Smooth muscle cell of the brain vasculature (primary cell): ENCODE data around the gene TFRC.
"Not testable (repeated sequence)": the region's sequence is repeated elsewhere in the genome, so short reads cannot be mapped to it uniquely, and the experiment has no call there.

Experiments
- DNase-seq: peaks from one replicate; pipeline ENCODE4 v3.0.0-alpha.2; 2012; ENCODE audit warnings: low read depth, low spot score

Gene TFRC

DNA sequence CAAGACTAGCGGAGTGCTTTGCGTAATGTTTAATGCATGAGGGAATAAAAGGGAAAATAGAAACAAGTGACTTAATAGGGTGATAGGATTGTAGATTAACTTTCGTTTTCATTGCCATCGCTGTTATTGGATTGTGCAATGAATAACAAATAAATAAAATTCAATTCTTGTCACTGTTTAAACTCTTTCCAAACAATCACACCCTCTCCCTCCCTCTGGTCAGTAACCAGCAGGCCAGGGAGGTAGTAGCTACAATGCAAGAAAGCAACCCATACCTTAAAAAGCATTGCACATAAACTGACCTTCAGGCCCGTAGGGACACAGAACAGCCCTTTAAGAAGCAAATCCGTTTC is 705 bp upstream of the TFRC start:
- no peak for DNase-seq

DNA sequence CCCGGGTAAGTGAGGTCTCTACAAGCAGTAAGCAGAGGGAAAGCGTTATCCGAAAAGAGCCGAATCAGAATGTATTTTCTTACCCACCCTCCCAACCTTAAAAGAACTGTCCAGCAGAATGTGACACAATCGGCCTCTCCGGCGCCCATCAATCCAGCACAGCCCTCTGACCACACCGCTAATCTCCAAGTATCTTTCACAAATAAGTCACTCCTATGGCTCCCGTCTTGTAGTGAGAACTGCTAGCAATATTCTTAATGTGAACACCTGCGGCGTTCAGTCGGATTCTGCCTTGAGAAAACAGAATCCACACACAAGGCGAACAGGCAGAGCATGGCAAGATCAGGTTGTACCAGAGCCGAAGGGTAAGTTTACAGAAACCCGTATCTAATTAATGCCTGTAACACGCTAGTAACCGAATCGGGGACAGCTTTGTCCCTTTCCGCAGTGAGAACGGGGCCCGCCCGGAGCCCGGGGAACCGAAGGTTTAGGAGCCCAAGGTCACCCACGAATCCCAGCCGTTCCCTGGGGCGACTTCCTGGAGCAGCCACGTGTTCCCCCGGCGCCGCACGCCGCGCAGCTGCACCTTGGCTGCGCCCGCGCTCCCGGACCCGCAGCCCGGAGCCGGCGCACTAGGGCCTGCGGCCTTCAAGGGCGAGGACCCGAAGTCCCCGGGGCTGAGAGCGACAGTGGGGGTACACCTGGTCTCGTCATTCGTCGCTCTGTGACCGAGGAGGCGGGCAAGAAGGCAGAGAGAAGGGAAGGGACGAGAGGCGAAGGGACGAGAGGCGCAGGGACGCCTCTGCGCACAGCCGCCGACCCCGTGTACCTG is 672 bp downstream of the TFRC start:
- DNase-seq, result no peak

DNA sequence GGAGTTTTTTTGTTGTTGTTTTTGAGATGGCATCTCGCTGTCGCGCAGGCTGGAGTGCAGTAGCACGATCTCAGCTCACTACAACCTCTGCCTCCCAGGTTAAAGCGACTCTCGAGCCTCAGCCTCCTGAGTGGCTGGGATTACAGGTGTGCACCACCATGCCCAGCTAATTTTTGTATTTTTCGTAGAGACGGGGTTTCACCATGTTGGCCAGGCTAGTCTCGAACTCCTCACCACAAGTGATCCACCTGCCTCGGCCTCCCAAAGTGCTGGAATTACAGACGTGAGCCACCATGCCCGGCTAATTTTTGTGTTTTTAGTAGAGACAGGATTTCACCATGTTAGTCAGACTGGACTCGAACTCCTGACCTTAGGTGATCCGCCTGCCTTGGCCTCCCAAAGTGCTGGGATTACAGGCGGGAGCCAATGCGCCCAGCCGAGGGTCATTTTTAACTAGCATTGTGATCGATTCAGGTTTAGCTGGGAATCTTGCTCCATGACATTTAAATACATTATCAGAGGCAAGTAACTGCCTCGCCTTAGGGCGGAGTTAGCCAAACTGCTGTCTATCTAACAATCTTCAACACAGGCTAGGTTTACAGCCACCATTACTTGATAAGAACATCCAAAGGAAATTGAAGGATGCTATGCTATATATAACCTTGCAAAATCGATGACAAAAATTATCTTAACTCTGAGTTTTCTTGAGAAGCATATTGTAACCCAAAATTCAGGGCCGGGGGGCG is 1.6 kb downstream of the TFRC start:
- DNase-seq, result not testable (repeated sequence)

DNA sequence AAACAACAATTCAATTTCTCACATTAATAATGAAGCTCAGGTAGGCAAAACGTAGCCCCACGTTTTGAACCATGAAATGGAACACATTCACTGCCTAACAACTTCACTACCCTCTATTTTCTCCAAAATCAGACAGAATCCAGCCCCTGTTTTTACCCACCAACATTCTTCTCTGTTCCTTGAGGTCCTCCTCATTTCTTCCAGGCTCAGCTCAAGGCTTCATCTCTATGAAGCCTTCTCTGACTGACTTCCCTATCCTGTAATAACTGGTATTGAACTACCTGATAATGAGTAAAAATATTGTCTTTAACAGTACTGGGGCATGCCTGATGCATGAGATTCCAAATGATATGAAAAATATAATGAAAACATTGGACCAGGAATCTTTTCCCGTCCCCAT is 2.2 kb downstream of the TFRC start:
- DNase-seq, result no peak

DNA sequence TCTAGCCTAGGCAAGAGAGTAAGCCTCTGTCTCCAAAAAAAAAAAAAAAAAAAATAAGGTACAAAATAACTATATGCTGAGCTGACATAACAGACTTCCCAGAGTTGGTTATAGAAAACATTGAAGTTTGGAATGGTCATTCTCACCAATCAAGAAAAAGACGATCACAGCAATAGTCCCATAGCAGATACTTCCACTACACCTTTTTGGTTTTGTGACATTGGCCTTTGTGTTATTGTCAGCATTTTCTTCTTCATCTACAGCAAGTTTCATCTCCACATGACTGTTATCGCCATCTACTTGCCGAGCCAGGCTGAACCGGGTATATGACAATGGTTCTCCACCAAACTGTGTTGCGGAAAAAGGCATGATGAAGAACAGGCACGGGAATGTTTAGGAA is 6.9 kb downstream of the TFRC start:
- DNase-seq, result no peak

DNA sequence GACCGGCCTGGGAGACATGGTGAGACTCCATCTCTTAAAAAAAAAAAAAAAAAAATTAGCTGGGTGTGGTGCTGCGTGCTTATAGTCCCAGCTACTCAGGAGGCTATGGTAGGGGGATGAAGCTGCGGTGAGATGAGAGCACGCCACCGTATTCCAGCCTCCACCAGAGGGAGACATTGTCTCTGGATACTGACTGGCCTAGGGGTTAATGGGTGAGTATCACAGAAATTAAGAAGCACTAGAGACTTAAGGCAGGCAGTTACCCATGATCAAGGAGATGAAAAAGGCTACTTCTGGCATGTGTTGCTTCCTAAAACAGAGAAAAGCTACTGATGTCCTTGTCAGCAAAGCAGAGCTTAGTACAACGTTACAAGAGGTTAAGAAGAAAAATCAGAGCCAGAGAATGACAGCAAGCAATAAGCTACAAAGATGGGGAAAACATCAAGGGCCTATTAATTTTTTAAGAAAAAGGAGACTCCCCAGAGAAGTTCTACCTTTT is 8.6 kb downstream of the TFRC start:
- DNase-seq, result peak; percentile 12

DNA sequence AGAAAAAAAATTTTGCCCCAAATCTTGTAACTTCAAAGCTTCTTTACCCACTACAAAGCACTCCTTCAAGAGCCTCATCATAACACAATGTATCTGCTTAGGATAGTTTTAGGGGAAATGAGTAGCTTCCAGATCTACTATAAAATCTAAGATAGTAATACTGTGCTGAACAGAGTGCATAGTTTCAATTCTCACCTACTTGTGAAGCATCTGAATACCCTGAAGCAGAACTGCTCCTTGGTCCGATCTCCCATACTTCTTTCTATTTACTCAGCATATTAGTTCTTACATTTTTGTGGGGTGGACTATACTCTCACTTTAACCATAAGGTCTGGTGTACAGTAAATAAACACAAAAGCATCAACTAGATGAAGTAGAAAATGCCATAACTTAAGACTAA is 9.6 kb downstream of the TFRC start:
- no peak for DNase-seq

DNA sequence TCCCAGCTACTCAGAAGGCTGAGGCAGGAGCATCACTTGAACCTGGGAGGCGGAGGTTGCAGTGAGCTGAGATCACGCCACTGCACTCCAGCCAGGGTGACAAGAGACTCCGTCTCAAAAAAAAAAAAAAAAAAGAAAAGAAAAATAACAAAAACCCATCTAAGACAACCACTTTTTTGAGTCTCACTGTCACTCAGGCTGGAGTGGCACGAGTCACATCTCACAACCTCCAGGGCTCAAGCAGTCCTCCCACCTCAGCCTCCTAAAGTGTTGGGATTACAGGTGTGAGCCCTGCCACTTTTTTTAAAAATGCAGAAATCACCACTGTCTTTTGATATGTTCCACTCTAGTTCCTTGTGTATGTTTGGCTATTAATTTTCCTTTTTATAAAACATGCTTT is 13.1 kb downstream of the TFRC start:
- not testable (repeated sequence) for DNase-seq

DNA sequence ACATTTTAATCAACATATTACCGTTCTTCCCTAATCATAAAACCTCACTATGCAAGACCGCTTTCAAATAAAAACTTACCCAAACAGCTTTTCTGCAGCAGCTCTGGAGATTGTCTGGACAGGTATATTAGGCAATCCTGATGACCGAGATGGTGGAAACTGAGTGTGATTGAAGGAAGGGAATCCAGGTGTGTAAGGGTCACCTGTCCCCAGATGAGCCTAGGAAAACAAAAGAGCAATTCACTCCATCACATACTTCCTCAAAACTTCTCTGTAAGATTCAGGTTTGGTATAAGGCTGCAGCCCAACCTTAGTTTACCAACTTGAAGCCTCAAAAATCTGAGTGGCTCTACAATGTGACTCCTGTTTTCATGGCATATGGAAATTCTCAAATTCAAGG is 14.5 kb downstream of the TFRC start:
- DNase-seq, result no peak

DNA sequence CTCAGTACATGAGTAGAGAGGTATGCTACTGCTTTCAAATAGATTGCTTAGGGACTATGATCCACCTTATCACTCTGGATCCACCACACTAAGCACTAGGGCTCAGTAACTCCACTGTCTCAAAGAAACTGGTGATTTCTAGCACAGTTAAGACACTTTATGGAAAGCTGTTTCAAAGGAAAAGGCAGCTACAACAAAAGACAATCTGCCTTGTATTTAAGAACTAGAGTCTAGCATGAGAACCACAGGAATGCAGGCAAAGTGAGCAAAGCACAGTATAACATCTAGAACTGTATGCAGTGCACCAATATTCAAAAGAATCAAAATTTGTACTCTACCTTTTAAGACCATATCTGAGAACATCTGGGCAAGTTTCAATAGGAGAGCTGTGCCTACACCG is 17.9 kb downstream of the TFRC start:
- DNase-seq, result no peak

DNA sequence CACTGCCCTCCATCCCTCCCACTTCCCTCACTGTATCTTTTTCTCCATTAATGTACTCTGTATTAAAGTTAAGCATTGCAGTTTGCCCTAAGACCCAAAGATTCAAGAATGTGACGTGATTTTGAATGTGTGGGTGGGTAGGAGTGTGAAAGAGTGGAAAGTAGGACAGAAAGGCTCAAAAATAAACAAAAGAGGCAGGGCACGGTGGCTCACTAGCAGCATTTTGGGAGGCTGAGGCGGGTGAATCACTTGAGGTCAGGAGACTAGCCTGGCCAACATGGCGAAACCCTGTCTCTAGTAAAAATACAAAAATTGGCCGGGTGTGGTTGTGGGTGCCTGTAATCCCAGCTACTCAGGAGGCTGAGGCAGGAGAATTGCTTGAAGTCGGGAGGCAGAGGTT is 18.4 kb downstream of the TFRC start:
- no peak for DNase-seq

DNA sequence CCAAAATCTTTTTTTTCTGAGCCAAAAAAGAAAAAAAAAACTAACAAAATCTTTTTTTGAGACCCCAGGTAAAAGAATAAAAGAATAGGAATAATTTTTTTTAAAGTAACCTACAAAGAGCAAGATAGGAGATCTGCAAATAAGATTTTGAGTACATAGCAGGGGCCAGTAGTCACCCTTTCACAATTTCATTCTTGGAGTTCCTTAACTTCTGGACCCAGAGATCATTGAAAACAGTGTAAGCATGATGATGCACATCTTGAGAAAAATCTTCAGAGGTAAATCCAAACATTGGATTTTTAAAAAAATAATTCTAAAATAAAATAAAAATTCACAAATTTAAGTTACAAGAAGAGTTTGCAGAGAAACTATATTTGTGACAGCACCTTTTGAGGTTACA is 18.8 kb downstream of the TFRC start:
- DNase-seq, result no peak

DNA sequence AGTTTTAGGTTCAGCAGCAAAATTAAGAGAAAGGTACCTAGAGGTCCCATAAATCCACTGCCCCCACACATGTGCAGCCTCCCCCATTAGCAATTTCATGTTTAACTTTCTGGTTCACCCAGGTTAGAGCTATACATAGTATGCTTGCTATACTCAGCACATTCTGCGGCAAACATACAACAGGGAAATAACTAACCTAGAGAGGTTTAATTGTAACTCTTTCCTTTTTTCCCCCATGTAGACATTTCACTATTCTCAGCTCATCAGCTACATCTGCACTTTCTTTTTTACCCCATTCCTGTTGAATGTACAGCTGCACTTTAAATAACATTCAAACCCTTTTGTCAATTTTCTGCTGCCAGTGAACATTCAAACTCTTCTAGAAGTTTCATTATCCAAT is 21.1 kb downstream of the TFRC start:
- DNase-seq, result no peak

DNA sequence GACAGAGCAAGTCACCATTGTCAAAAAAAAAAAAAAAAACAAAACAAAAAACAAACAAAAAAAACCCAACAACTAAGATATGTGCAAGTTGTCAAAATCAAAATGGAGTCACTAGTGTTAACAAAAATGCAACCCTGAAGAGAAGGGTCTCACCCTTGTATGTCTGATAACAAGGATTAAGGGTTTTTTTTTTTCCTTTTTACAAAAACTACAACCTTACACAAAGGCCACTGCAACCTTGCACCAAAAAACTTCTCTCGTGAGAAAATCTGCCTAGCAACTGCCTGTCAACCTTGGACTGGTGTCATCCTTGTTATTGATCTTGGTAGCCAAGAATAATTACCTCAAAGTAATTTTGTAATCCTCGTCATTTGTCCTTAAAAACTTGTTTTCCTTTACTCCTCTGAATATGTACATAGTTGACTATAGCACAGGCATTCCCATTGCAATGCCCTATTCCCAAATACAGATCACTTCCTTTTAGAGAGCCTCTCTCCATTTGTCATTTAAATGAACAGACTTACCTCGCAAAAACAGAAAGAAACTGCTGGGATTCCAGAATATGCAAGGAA is 24.0 kb downstream of the TFRC start:
- DNase-seq, result no peak

DNA sequence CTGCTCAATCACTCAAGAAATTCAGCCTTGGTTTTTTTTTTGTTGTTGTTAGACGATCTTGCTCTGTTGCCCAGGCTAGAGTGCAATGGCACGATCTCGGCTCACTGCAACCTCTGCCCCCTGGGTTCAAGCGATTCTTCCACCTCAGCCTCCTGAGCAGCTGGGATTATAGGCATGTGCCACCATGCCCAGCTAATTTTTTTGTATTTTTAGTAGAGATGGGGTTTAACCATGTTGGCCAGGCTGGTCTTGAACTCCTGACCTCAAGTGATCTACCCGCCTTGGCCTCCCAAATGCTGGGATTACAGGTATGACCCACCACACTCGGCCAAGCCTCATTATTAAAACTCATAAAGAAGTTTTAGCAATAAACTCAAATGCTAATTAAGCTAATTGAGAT is 25.5 kb downstream of the TFRC start:
- not testable (repeated sequence) for DNase-seq

DNA sequence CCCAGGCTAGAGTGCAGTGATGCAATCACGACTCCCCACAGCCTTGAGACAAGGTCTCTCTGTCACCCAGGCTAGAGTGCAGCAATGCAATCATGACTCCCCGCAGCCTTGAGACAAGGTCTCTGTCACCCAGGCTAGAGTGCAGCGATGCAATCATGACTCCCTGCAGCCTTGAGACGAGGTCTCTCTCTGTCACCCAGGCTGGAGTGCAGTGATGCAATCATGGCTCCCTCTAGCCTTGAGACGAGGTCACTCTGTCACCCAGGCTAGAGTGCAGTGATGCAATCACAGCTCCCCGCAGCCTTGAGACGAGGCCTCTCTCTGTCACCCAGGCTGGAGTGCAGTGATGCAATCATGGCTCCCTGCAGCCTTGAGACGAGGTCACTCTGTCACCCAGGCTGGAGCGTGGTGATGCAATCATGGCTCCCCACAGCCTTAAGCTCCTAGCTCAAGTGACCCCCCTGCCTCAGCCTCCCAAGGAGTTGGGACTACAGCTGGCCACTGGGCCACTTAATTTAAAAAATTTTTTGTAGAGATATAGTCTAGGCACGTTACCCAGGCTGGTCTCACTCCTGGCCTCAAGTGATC is 26.1 kb downstream of the TFRC start:
- DNase-seq, result no peak

DNA sequence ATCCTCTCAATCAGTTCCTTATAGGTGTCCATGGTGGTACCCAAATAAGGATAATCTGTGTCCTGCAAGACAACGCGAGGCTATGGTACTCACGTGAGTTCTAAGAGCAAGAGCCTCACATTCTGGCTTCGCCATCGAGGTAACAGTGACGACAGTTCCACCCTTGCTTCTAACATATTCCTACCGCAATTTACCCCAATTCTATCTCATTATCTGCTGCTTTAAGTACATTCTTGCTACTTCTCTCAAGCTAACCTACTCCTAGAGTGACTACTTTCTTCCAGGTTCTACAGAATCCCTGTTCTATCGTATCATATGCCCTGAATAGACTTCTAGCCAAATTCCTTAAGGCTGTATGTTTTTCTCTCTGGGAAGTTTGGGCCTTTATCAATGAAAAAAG is 26.6 kb downstream of the TFRC start:
- no peak for DNase-seq

DNA sequence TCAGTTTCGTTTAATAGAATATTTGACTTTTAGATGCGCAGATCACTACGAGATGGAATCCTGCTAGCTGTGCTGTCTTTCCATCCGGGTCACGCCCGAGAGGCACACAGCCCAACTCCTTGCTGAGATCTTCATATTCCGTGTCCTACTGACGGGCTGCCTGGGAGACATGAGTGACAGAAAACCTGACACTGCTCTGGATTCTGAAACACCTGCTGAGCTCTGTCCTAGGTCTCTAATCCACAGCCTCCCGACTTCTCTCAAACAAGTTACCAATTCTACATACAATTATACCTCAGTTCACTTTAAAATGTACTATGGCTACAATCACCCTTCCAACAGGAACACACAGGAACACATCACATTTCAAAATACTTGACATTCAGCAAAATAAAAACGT is 27.2 kb downstream of the TFRC start:
- DNase-seq, result no peak

DNA sequence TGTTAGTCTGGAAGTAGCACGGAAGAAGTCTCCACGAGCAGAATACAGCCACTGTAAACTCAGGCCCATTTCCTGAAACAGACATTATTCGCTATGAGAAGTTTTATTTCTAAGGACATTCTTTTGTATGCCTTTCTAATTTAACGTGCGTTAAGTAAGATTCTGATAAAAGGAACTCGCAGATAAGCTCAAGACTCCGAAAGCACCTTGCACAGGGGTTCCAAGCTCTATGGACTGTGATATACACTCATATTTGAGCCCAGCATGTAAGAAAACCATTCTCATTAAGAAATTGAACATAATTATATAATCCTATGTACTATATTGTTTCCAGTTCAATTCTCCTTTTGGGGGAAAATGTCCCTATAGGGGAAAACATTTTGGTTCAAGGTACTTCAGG is 28.4 kb downstream of the TFRC start:
- DNase-seq, result no peak

DNA sequence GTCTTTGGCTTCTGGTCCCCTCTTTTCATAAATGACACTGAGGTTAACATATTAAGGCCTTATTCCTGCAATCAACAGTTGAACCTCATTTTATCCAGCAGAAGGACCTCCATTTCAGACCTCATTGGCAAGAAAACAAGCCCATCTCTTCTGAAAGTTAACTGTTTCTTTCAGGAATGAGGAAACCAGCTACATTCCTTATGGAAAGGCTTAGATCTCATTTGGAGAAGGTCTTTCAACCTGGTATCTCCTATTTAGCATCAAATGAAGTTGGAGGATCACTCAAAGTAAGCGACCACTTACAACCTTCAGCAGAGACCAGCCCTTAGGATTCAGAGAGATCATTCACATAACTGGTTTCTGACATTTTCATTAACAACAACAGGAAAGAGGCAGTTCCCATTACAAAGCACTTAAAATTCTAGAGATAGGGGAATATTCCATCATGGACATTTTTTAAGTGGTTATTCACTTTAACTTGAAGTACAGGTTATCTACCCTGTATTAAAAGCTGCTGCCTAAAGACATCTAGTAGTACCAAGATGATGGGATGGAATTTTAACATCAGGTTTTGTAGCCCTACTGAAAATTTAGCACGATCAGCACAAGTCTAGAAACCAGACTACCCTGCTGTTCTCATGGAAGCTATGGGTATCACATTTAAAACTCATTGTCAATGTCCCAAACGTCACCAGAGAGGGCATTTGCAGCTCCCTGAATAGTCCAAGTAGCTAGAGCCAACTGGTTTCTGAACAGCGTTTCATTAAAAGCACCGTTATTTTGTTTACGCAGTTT is 30.4 kb downstream of the TFRC start:
- DNase-seq, result no peak

DNA sequence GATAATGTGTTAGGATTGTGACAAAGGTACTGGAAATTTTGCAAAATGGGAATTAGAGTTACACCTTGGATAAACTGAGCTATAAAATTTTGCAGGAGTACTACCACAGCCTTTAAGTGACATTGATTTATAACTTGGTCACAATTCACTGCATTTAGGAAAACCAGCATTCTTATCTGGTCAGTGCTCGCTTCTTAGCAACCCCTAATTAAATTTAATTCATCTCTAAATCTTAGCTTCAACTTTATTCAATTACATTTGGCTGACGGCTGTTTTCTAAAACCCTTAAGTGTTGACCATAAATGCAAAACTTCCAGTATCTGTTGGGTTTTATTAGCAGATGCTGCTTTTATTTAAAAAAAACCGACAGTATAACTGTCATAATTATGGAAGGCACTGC is 31.3 kb downstream of the TFRC start:
- DNase-seq, result no peak

DNA sequence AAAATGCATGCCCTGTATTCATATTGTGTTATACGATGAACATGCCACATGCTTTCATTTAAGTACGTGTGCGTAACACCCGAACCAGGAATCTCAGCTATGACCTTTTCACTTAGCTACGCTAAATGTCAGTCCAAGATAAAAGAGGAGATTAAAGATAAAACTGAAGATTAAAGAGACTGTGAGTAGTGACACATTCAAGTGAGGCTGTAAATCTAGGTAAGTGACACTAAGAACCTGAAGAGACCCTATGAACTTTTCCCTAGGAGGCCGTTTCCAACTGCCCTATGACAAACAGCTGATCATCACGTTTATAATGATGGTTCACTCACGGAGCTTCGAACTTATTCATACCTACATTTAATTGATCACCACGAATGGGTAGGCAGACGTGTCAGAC is 32.2 kb downstream of the TFRC start:
- no peak for DNase-seq
